HL-60 (cell line): ENCODE measurements around the gene MARCHF9.

ENCODE experiments used
- POLR2AphosphoS5 ChIP-seq: IDR thresholded peaks from 2 replicates; pipeline ENCODE4 v1.6.1; 2012; ENCODE audit warnings: low read depth
- TF ChIP-seq, protein P1 (sequence below): IDR thresholded peaks from one replicate; pipeline ENCODE4 v1.5.1; 2011; ENCODE audit warnings: low read length, control low read depth, inconsistent platforms; ENCODE audit not compliant: insufficient read depth
- TF ChIP-seq, protein P2 (sequence below): IDR thresholded peaks from 2 replicates; pipeline ENCODE4 v1.6.1; 2012; ENCODE audit warnings: low read depth; ENCODE audit not compliant: insufficient replicate concordance

DNA sequence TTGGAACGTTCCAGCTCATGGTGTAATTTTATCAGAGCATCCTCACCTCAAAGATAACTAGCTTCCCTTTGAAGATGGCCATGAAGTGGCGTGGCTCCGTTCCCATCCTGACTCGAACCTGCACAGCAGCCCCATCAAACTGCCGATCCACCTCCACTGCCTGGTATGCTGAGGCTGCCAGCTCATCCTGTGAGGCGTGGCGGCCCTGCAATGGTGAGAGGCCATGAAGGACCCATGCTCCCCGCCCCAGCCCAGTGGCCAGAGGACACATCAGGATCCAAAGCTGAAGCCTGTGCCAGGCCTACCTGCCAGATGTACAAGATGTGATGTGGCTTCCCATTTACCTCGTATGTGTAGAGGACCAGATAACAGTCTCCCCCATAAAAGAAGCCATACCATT, 52.4 kb downstream of the MARCHF9 start:
- TF ChIP-seq, protein P1, sequence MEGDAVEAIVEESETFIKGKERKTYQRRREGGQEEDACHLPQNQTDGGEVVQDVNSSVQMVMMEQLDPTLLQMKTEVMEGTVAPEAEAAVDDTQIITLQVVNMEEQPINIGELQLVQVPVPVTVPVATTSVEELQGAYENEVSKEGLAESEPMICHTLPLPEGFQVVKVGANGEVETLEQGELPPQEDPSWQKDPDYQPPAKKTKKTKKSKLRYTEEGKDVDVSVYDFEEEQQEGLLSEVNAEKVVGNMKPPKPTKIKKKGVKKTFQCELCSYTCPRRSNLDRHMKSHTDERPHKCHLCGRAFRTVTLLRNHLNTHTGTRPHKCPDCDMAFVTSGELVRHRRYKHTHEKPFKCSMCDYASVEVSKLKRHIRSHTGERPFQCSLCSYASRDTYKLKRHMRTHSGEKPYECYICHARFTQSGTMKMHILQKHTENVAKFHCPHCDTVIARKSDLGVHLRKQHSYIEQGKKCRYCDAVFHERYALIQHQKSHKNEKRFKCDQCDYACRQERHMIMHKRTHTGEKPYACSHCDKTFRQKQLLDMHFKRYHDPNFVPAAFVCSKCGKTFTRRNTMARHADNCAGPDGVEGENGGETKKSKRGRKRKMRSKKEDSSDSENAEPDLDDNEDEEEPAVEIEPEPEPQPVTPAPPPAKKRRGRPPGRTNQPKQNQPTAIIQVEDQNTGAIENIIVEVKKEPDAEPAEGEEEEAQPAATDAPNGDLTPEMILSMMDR, result no peak
- no peak for TF ChIP-seq POLR2AphosphoS5
- TF ChIP-seq, protein P2, sequence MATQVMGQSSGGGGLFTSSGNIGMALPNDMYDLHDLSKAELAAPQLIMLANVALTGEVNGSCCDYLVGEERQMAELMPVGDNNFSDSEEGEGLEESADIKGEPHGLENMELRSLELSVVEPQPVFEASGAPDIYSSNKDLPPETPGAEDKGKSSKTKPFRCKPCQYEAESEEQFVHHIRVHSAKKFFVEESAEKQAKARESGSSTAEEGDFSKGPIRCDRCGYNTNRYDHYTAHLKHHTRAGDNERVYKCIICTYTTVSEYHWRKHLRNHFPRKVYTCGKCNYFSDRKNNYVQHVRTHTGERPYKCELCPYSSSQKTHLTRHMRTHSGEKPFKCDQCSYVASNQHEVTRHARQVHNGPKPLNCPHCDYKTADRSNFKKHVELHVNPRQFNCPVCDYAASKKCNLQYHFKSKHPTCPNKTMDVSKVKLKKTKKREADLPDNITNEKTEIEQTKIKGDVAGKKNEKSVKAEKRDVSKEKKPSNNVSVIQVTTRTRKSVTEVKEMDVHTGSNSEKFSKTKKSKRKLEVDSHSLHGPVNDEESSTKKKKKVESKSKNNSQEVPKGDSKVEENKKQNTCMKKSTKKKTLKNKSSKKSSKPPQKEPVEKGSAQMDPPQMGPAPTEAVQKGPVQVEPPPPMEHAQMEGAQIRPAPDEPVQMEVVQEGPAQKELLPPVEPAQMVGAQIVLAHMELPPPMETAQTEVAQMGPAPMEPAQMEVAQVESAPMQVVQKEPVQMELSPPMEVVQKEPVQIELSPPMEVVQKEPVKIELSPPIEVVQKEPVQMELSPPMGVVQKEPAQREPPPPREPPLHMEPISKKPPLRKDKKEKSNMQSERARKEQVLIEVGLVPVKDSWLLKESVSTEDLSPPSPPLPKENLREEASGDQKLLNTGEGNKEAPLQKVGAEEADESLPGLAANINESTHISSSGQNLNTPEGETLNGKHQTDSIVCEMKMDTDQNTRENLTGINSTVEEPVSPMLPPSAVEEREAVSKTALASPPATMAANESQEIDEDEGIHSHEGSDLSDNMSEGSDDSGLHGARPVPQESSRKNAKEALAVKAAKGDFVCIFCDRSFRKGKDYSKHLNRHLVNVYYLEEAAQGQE, result no peak
